PC-9 (cell line): ENCODE data around the gene DNAL4.

Source experiments
- CTCF ChIP-seq: fragments of 200-600 bp; sonication (generic); conservative IDR thresholded peaks from 2 replicates; pipeline ENCODE4 v1.6.1; 2017; ENCODE audit warnings: mixed run types, antibody characterized with exemption, mild to moderate bottlenecking, moderate library complexity
- EZH2 ChIP-seq: fragments of 200-600 bp; sonication (generic); IDR thresholded peaks from 2 replicates; pipeline ENCODE4 v1.8.0; 2017; ENCODE audit warnings: antibody characterized with exemption, low read depth

GRCh38 chr22:38832005-38832978, 38.3 kb upstream of the DNAL4 start:
- TF ChIP-seq CTCF, result no peak
- no peak for TF ChIP-seq EZH2
